Smooth muscle cell (in vitro differentiated cells): Measurements from ENCODE around the gene PPFIA4. TPM values are rescaled to one million over a fixed set of nuclear protein-coding genes. Genes with fewer than 3 reads are reported as not detected.

Experiments
- DNase-seq: peaks from one replicate; lab custom pipeline; 2025; ENCODE audit not compliant: unreplicated experiment; lab: John Stamatoyannopoulos, UW
- H2AFZ ChIP-seq: fragments of 200-600 bp; sonication (generic); 2 replicates; pipeline ENCODE4 v1.6.0; 2016; ENCODE audit warnings: antibody characterized with exemption, low read depth, mild to moderate bottlenecking
- H3F3A ChIP-seq: fragments of 200-600 bp; sonication (generic); 2 replicates; pipeline ENCODE4 v1.6.0; 2017; ENCODE audit warnings: antibody characterized with exemption, low read depth
- H3K27ac ChIP-seq: fragments of 200-600 bp; sonication (generic); 2 replicates; pipeline ENCODE4 v1.5.1; 2016; ENCODE audit warnings: low read depth, mild to moderate bottlenecking
- H3K27me3 ChIP-seq: fragments of 200-600 bp; sonication (generic); 2 replicates; pipeline ENCODE4 v1.6.1; 2016; ENCODE audit warnings: low read depth, mild to moderate bottlenecking
- H3K36me3 ChIP-seq: fragments of 200-600 bp; sonication (generic); 2 replicates; pipeline ENCODE4 v1.5.1; 2016; ENCODE audit warnings: low read depth
- H3K4me1 ChIP-seq: fragments of 200-600 bp; sonication (generic); 2 replicates; pipeline ENCODE4 v1.5.1; 2016; ENCODE audit warnings: low read depth
- H3K4me2 ChIP-seq: fragments of 200-600 bp; sonication (generic); 2 replicates; pipeline ENCODE4 v1.6.0; 2016; ENCODE audit warnings: mild to moderate bottlenecking
- H3K4me3 ChIP-seq: fragments of 200-600 bp; sonication (generic); 2 replicates; pipeline ENCODE4 v1.5.1; 2016; ENCODE audit warnings: mild to moderate bottlenecking
- H3K79me2 ChIP-seq: fragments of 200-600 bp; sonication (generic); 2 replicates; pipeline ENCODE4 v1.6.0; 2016; ENCODE audit warnings: low read depth, mild to moderate bottlenecking
- H3K9ac ChIP-seq: fragments of 200-600 bp; sonication (generic); 2 replicates; pipeline ENCODE4 v1.6.0; 2016; ENCODE audit warnings: low read depth
- H3K9me3 ChIP-seq: fragments of 200-600 bp; sonication (generic); replicated peaks from 2 replicates; pipeline ENCODE4 v1.5.1; 2016; ENCODE audit warnings: low read depth
- H4K20me1 ChIP-seq: fragments of 200-600 bp; sonication (generic); 2 replicates; pipeline ENCODE4 v1.6.0; 2016; ENCODE audit warnings: low read depth
- WGBS: methylation state at CpG from one replicate; pipeline ENCODE4 v1.1.7; 2016; ENCODE audit warnings: low lambda C conversion rate; 5-methylcytosine and 5-hydroxymethylcytosine counted together
- polyA plus RNA-seq: library from polyadenylated mRNA; unstranded; fragments of >200 nt; fragmentation: Nextera tagmentation; extraction: Ambion mirVana; gene quantifications from 2 replicates; pipeline ENCODE4 v1.2.1, GENCODE V29; 2016
- total RNA-seq: library from RNA; depleted of rRNA; stranded (reverse); fragments of >200 nt; gene quantifications from 2 replicates; pipeline ENCODE4 v1.2.3, GENCODE V29; 2014
- TF ChIP-seq, protein P1 (sequence below): fragments of 200-600 bp; sonication (generic); IDR thresholded peaks from 2 replicates; pipeline ENCODE4 v1.5.1; 2017; ENCODE audit warnings: borderline replicate concordance, mild to moderate bottlenecking, antibody characterized with exemption; ENCODE audit not compliant: insufficient read depth, poor library complexity, severe bottlenecking

PPFIA4 gene
- total and polyA plus RNA-seq, 2 experiments from 2014 or later = 6.5 to 10.8 TPM

DNA sequence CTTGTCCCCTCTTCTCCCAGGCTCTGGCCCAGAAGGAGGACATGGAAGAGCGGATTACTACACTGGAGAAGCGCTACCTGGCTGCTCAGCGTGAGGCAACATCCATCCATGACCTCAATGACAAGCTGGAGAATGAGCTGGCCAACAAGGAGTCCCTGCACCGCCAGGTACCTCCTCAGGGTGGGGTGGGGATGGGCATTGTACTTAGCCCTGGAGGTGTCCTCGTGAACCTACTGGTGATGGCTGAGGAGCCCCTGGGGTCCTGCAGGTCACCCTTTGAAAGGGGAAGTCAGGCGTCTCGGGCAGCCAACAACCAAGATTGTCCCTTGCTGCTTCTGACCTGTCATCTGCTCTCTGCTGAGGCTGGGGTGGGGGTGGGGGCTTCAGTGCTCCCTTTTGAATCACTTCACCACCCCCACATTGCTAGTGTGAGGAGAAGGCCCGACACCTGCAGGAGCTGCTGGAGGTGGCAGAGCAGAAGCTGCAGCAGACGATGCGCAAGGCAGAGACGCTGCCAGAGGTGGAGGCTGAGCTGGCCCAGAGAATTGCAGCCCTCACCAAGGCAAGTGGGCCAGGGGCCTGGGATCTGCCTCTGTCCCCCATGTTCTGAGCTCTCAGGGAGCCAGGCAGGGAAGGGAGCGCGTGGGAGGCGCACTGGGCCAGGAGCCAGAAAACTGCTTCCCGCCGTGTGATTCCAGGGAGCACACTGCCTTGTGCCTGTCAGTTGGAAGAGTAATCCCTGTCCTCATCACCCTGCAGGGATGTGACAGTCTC, 19.7 kb downstream of the PPFIA4 start:
- TF ChIP-seq, protein P1, sequence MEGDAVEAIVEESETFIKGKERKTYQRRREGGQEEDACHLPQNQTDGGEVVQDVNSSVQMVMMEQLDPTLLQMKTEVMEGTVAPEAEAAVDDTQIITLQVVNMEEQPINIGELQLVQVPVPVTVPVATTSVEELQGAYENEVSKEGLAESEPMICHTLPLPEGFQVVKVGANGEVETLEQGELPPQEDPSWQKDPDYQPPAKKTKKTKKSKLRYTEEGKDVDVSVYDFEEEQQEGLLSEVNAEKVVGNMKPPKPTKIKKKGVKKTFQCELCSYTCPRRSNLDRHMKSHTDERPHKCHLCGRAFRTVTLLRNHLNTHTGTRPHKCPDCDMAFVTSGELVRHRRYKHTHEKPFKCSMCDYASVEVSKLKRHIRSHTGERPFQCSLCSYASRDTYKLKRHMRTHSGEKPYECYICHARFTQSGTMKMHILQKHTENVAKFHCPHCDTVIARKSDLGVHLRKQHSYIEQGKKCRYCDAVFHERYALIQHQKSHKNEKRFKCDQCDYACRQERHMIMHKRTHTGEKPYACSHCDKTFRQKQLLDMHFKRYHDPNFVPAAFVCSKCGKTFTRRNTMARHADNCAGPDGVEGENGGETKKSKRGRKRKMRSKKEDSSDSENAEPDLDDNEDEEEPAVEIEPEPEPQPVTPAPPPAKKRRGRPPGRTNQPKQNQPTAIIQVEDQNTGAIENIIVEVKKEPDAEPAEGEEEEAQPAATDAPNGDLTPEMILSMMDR = no peak
- DNase-seq = no peak
- no peaks in the 10 kb centered on the region for H3K27me3 ChIP-seq

DNA sequence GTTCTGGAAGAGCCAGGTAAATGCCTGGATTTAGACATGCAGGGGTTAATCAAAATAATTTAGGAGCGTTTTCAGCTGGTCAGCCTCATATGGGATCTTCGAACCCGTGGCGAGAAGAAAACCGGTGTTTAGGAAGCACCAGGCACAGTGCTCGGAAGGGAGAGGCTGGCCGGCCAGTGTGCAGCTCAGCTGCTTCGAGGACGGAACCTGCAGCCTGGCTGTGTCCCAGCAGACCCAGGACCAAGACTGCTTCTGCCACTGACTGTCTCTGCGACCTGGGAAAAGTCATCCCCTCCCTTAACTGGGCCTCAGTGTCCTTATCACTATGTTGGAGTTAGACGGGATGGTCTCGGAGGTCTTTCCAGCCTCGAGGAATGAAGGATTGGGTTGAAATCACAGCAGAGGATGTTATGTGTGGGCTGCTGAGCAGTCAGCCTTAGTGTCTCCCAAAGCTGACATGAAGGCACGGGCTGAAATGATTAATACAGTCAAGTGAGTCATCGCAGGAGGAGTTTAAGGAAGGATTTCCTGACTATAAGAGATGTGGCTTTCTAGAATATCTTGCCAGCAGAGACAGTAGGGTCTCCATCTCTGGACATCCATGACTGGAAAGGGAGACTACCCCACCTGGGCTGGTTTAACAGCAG, 20.8 kb downstream of the PPFIA4 start:
- Histone ChIP-seq H3K36me3 (no peaks in the 10 kb centered on the region), H3K27ac (peak overlapping the region; percentile 43), H3K4me3 (no peak overlapping the region), H3K4me1 (peaks cover 6% of the 10 kb centered on the region), H3K4me2 (peak overlapping the region; percentile 73), H3K9ac (no peak overlapping the region), H3F3A (peaks cover 4% of the 10 kb centered on the region), H3K79me2 (no peaks in the 10 kb centered on the region), H3K27me3 (no peaks in the 10 kb centered on the region), H4K20me1 (peaks cover 59% of the 10 kb centered on the region), H2AFZ (no peak overlapping the region), H3K9me3 (no peaks in the 10 kb centered on the region)
- DNase-seq = no peak
- TF ChIP-seq, protein P1 = no peak
- 30% methylated on average over 15 of the region's 15 CpGs for WGBS

More for the DNA sequence above, 19.7 kb downstream of the PPFIA4 start:
- no peak overlapping the region for H2AFZ ChIP-seq
- H3K36me3 ChIP-seq = no peaks in the 10 kb centered on the region
- 82% methylated on average over 15 of the region's 16 CpGs for WGBS
- H3K9me3 ChIP-seq = no peaks in the 10 kb centered on the region
- peaks cover 70% of the 10 kb centered on the region for H4K20me1 ChIP-seq
- peaks cover 4% of the 10 kb centered on the region for H3F3A ChIP-seq
- H3K27ac ChIP-seq = no peak overlapping the region
- H3K9ac ChIP-seq = no peak overlapping the region
- peak overlapping the region; percentile 73 for H3K4me2 ChIP-seq
- H3K79me2 ChIP-seq = no peaks in the 10 kb centered on the region
- H3K4me1 ChIP-seq = peaks cover 6% of the 10 kb centered on the region
- H3K4me3 ChIP-seq = no peak overlapping the region

DNA sequence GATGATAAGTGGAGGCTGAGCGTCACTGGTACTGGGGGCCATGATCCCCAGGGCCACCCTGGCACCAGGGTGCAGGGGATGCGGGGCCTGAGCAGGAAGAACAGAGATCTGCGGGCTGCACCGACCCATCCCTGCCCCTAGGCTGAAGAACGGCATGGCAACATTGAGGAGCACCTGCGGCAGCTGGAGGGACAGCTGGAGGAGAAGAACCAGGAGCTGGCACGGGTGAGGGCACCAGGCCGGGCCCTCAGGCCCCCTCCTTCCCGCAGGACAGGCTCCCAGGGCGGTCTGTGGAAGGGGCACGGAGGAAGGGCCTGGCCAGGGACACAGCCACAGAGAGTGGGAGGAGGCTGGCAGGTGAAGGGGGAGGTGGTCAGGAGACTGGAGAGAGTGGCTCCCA, 21.8 kb downstream of the PPFIA4 start:
- H3K27me3 ChIP-seq = no peaks in the 10 kb centered on the region
- no peak for DNase-seq
- H3K4me1 ChIP-seq = peaks cover 6% of the 10 kb centered on the region
- H3K79me2 ChIP-seq = no peaks in the 10 kb centered on the region
- no peak overlapping the region for H3K27ac ChIP-seq
- no peaks in the 10 kb centered on the region for H3K9me3 ChIP-seq
- no peaks in the 10 kb centered on the region for H3K36me3 ChIP-seq
- no peak overlapping the region for H2AFZ ChIP-seq
- H3F3A ChIP-seq = peaks cover 4% of the 10 kb centered on the region
- H3K4me2 ChIP-seq = no peak overlapping the region
- H3K9ac ChIP-seq = no peak overlapping the region
- H3K4me3 ChIP-seq = no peak overlapping the region
- 95% methylated on average over 11 of the region's 11 CpGs for WGBS
- TF ChIP-seq, protein P1 = no peak
- H4K20me1 ChIP-seq = peaks cover 50% of the 10 kb centered on the region
